GM12878 (cell line): ENCODE measurements around the gene GAREM2. TPM values are rescaled to one million over a fixed set of nuclear protein-coding genes. Genes with fewer than 3 reads are reported as not detected.

Experiments
- ATAC-seq: fragments of 200-7000 bp; cut with Tn5 transposase; 3 replicates; pipeline ENCODE4 v1.9.1; 2020; ENCODE audit warnings: mild to moderate bottlenecking, moderate library complexity
- BruUV-seq: library from RNA; stranded (reverse); fragments of 400-500 nt; replicated peaks from 2 replicates; lab custom pipeline; 2021; lab: Mats Ljungman, UMichigan
- CTCF ChIA-PET: fragments of 300-600 bp; sonication (Branson Sonifier 250); formaldehyde crosslinking; extraction: SDS; loops from one replicate; lab custom pipeline; 2021; ENCODE audit warnings: inconsistent platforms; lab: Yijun Ruan, JAX
- POLR2A ChIA-PET: fragments of 350-600 bp; formaldehyde crosslinking; extraction: SDS; loops from one replicate; lab custom pipeline; 2021; ENCODE audit warnings: inconsistent platforms; lab: Charles Lee
- RAD21 ChIA-PET: fragments of 300-600 bp; sonication (Branson Sonifier 250); formaldehyde crosslinking; loops from one replicate; lab custom pipeline; 2023; ENCODE audit warnings: antibody characterized with exemption; ENCODE audit not compliant: unreplicated experiment; lab: Charles Lee
- SMC1A ChIA-PET: fragments of 300-600 bp; sonication (Branson Sonifier 250); formaldehyde crosslinking; loops from one replicate; lab custom pipeline; 2023; ENCODE audit not compliant: unreplicated experiment, uncharacterized antibody; lab: Charles Lee
- DNase-seq: peaks from one replicate; pipeline ENCODE4 v3.0.0-alpha.2; 2011; ENCODE audit warnings: low read depth, low spot score
- FAIRE-seq: peaks from 3 replicates; lab custom pipeline; 2011; peaks lifted over from hg19 to GRCh38; lab: Jason Lieb, UNC
- H2AFZ ChIP-seq: 2 replicates; pipeline ENCODE4 v1.6.0; 2011; ENCODE audit warnings: low read depth, low read length, control low read depth; ENCODE audit not compliant: control insufficient read depth
- H3K27ac ChIP-seq: 2 replicates; pipeline ENCODE4 v1.5.1; 2011; ENCODE audit warnings: control low read depth; ENCODE audit not compliant: control insufficient read depth, insufficient read depth
- H3K27me3 ChIP-seq, 2 experiments: replicated peaks in 1 of 2; 2 replicates each; pipeline versions ENCODE4 v1.6.0 to v1.6.1; 2011; ENCODE audit warnings: low read length in 1 of 2; ENCODE audit not compliant: control insufficient read depth in 2 of 2, insufficient read depth in 2 of 2
- H3K36me3 ChIP-seq, 2 experiments: 2 replicates each; pipeline ENCODE4 v1.5.1; 2011; ENCODE audit warnings: low read length in 1 of 2; ENCODE audit not compliant: control insufficient read depth in 2 of 2, insufficient read depth in 2 of 2
- H3K4me1 ChIP-seq: 2 replicates; pipeline ENCODE4 v1.6.1; 2011; ENCODE audit warnings: mild to moderate bottlenecking, low read length, moderate library complexity, mixed read lengths; ENCODE audit not compliant: control insufficient read depth, insufficient read depth
- H3K4me2 ChIP-seq: 2 replicates; pipeline ENCODE4 v1.6.0; 2011; ENCODE audit warnings: control low read depth; ENCODE audit not compliant: control insufficient read depth, insufficient read depth
- H3K4me3 ChIP-seq: fragments of 200-600 bp; sonication (generic); 2 replicates; pipeline ENCODE4 v1.5.1; 2016
- H3K79me2 ChIP-seq: 2 replicates; pipeline ENCODE4 v1.6.0; 2011; ENCODE audit warnings: low read length; ENCODE audit not compliant: control insufficient read depth, insufficient read depth
- H3K9ac ChIP-seq: 2 replicates; pipeline ENCODE4 v1.8.0; 2011; ENCODE audit warnings: low read length, control low read depth, mixed read lengths; ENCODE audit not compliant: control insufficient read depth, insufficient read depth
- H3K9me3 ChIP-seq: replicated peaks from 3 replicates; pipeline ENCODE4 v1.5.1; 2011; ENCODE audit warnings: mild to moderate bottlenecking, low read length; ENCODE audit not compliant: control insufficient read depth, insufficient read depth
- H4K20me1 ChIP-seq: 2 replicates; pipeline ENCODE4 v1.6.0; 2011; ENCODE audit not compliant: control insufficient read depth, insufficient read depth
- JUND ChIP-seq: IDR thresholded peaks from 2 replicates; pipeline ENCODE4 v1.6.1; 2012; ENCODE audit warnings: low read depth, mild to moderate bottlenecking, low read length, improper control_type of control experiment, moderate library complexity
- REST ChIP-seq: IDR thresholded peaks from 2 replicates; pipeline ENCODE4 v1.6.1; 2012; ENCODE audit warnings: mild to moderate bottlenecking, low read depth, low read length
- RFX5 ChIP-seq: IDR thresholded peaks from 2 replicates; pipeline ENCODE4 v1.6.1; 2011; ENCODE audit warnings: low read depth, low read length, improper control_type of control experiment
- STAT3 ChIP-seq: IDR thresholded peaks from 2 replicates; pipeline ENCODE4 v1.6.1; 2011; ENCODE audit warnings: low read depth, low read length, improper control_type of control experiment
- ZNF24 ChIP-seq: fragments of 450-650 bp; IDR thresholded peaks from 2 replicates; pipeline ENCODE4 v1.6.1; 2017; ENCODE audit warnings: antibody characterized with exemption, mild to moderate bottlenecking
- WGBS: methylation state at CpG from one replicate; pipeline ENCODE4 v1.1.6; 2016; ENCODE audit warnings: low lambda C conversion rate; ENCODE audit not compliant: insufficient replicate concordance, insufficient coverage; ENCODE audit errors: missing lambda C conversion rate; 5-methylcytosine and 5-hydroxymethylcytosine counted together
- in situ Hi-C: fragments of 300-500 bp; cut with MboI; formaldehyde crosslinking; loops from 9 replicates; pipeline ENCODE4 v1.14.3; 2018; ENCODE audit warnings: mixed read lengths
- intact Hi-C: fragments of 100-400 bp; cut with micrococcal nuclease; formaldehyde crosslinking; loops from one replicate; pipeline ENCODE4 v1.14.2; 2022; ENCODE audit not compliant: unreplicated experiment
- polyA plus RNA-seq, 11 experiments: library from polyadenylated mRNA; depleted of rRNA in 4 of 11; unstranded in 6 of 11; stranded (reverse) in 5 of 11; fragments of >200 nt; fragmentation: Nextera tagmentation in 4 of 11; fragmentation: Illumina TruSeq in 1 of 11; extraction: Ambion mirVana in 4 of 11; extraction: Trizol in 1 of 11; gene quantifications; 1 replicate in 1 of 11; 2 replicates in 10 of 11; pipeline versions ENCODE4 v1.2.1 to v1.2.3, GENCODE V29; 2011 to 2016; ENCODE audit warnings: inconsistent platforms in 2 of 11, missing spikeins in 2 of 11, low read depth in 1 of 11
- total RNA-seq, 4 experiments: library from RNA; depleted of rRNA in 3 of 4; stranded (reverse); fragments of >200 nt in 3 of 4; fragmentation: Illumina TruSeq in 1 of 4; extraction: Trizol in 1 of 4; gene quantifications; 2 replicates each; pipeline versions ENCODE4 v1.2.1 to v1.2.3, GENCODE V29; 2013 to 2021

Gene GAREM2
- total and polyA plus RNA-seq, 10 of the 15 experiments (the other 5 are each of a cell fraction or from before 2014, with no cell fraction given), result 0.06 to 1.4 (median 0.44) TPM

- Histone ChIP-seq H3K79me2 (no peaks in the 10 kb centered on the region), H3K27me3 (peaks cover 0 to 7% of the 10 kb centered on the region in 2 experiments; a peak in 3 of 4 replicates), H2AFZ (no peak overlapping the region), H3K36me3 (no peaks in the 10 kb centered on the region), H3K9me3 (no peaks in the 10 kb centered on the region), H4K20me1 (no peaks in the 10 kb centered on the region; the same call in 1 of the 2 replicates), H3K9ac (no peak overlapping the region), H3K4me3 (no peak overlapping the region), H3K4me2 (no peak overlapping the region), H3K27ac (no peak overlapping the region), H3K4me1 (no peaks in the 10 kb centered on the region)
- BruUV-seq, result no TSS peak
- RAD21 ChIA-PET, result no interaction called here
- in situ Hi-C loops (no loop called here), intact Hi-C loops (no loop called here)
- SMC1A ChIA-PET, result no interaction called here
- no peak for DNase-seq
- POLR2A ChIA-PET, result no interaction called here
- FAIRE-seq, result no peak
- CTCF ChIA-PET, result no interaction called here
- 48% methylated on average over 40 of the region's 46 CpGs for WGBS
- TF ChIP-seq JUND, result no peak
- no peak for TF ChIP-seq STAT3
- no peak for TF ChIP-seq ZNF24
- no peak for ATAC-seq
Measured at GRCh38 chr2:26173776-26174482, 1.0 kb downstream of the GAREM2 start.

- CTCF ChIA-PET, result interaction anchor here (0.6 kb wide), 1 partner anchor 69 kb away, joined by 4 read pairs; no protein-coding TSS in a partner anchor
- ATAC-seq, result peak; percentile 24
- H3K9me3 ChIP-seq, result no peaks in the 10 kb centered on the region
Measured at GRCh38 chr2:26174691-26175465, 2.0 kb downstream of the GAREM2 start.

More at GRCh38 chr2:26174691-26175465, 2.0 kb downstream of the GAREM2 start:
- no TSS peak for BruUV-seq
- no peak overlapping the region for H3K4me2 ChIP-seq
- H4K20me1 ChIP-seq, result no peaks in the 10 kb centered on the region; the same call in 1 of the 2 replicates
- FAIRE-seq, result no peak
- H3K36me3 ChIP-seq, result no peaks in the 10 kb centered on the region
- H3K27ac ChIP-seq, result no peak overlapping the region
- in situ Hi-C loops, result no loop called here
- RAD21 ChIA-PET, result no interaction called here
- H3K4me1 ChIP-seq, result no peaks in the 10 kb centered on the region; the same call in 1 of the 2 replicates
- H3K27me3 ChIP-seq, result peaks cover 4 to 10% of the 10 kb centered on the region in 2 experiments; a peak in 3 of 4 replicates
- no peaks in the 10 kb centered on the region for H3K79me2 ChIP-seq
- H2AFZ ChIP-seq, result no peak overlapping the region
- H3K4me3 ChIP-seq, result no peak overlapping the region
- TF ChIP-seq RFX5 (no peak), REST (0 out of 2 replicates have a peak, but pooled peaks have one; percentile 19)
- TF ChIP-seq, all 136 proteins: peak for 1
- ChIA-PET POLR2A (interaction anchor here (0.6 kb wide), 3 partner anchors 260 to 412 kb away, joined by 3 to 5 read pairs (median 4); no protein-coding TSS in a partner anchor), SMC1A (no interaction called here)
- H3K9ac ChIP-seq, result no peak overlapping the region
- no peak for DNase-seq
- WGBS, result 40% methylated on average over 10 of the region's 10 CpGs
- intact Hi-C loops, result no loop called here
